Fibroblast of lung (primary cell): Measurements from ENCODE around the gene CORO2A. TPM values are rescaled to one million over a fixed set of nuclear protein-coding genes. Genes with fewer than 3 reads are reported as not detected.
"Not testable (repeated sequence)": the region's sequence is repeated elsewhere in the genome, so short reads cannot be mapped to it uniquely, and the experiment has no call there.

Source experiments
- DNase-seq, 2 donors: peaks; one replicate each; pipeline versions ENCODE4 v3.0.0 to v3.0.0-alpha.2; 2010; ENCODE audit warnings: low read depth in 2 of 2
- H2AFZ ChIP-seq: 2 replicates; pipeline ENCODE4 v1.5.1; 2012; ENCODE audit warnings: low read length, control low read depth, inconsistent platforms
- H3K27ac ChIP-seq: 2 replicates; pipeline ENCODE4 v1.5.1; 2011; ENCODE audit warnings: low read length, control low read depth; ENCODE audit not compliant: insufficient read depth
- H3K27me3 ChIP-seq: 2 replicates; pipeline ENCODE4 v1.5.1; 2011; ENCODE audit warnings: mild to moderate bottlenecking, low read length; ENCODE audit not compliant: control insufficient read depth, insufficient read depth
- H3K36me3 ChIP-seq: 2 replicates; pipeline ENCODE4 v1.5.1; 2011; ENCODE audit warnings: low read length; ENCODE audit not compliant: control insufficient read depth, insufficient read depth
- H3K4me1 ChIP-seq: 2 replicates; pipeline ENCODE4 v1.5.1; 2011; ENCODE audit warnings: low read length; ENCODE audit not compliant: control insufficient read depth, insufficient read depth; ENCODE audit errors: extremely low read depth
- H3K4me2 ChIP-seq: 2 replicates; pipeline ENCODE4 v1.5.1; 2011; ENCODE audit warnings: low read length, control low read depth; ENCODE audit not compliant: insufficient read depth; ENCODE audit errors: extremely low read depth
- H3K4me3 ChIP-seq, 4 experiments: fragments of 200-600 bp in 1 of 4; sonication (generic) in 1 of 4; replicated peaks in 1 of 4; 2 replicates each; pipeline ENCODE4 v1.5.1; 2011 to 2016; ENCODE audit warnings: low read length in 4 of 4, low read depth in 3 of 4, mild to moderate bottlenecking in 3 of 4, control low read depth in 2 of 4, inconsistent platforms in 1 of 4, mixed read lengths in 1 of 4; ENCODE audit not compliant: insufficient read depth in 1 of 4; ENCODE audit errors: control extremely low read depth in 1 of 4
- H3K79me2 ChIP-seq: 2 replicates; pipeline ENCODE4 v1.5.1; 2012; ENCODE audit warnings: mild to moderate bottlenecking, low read length, inconsistent platforms; ENCODE audit not compliant: control insufficient read depth, insufficient read depth
- H3K9ac ChIP-seq: 2 replicates; pipeline ENCODE4 v1.5.1; 2011; ENCODE audit warnings: mild to moderate bottlenecking, low read length, control low read depth; ENCODE audit not compliant: insufficient read depth
- H3K9me3 ChIP-seq: 2 replicates; pipeline ENCODE4 v1.5.1; 2012; ENCODE audit warnings: low read depth, low read length; ENCODE audit not compliant: control insufficient read depth, insufficient read depth
- H4K20me1 ChIP-seq: 2 replicates; pipeline ENCODE4 v1.5.1; 2011; ENCODE audit warnings: low read length; ENCODE audit not compliant: control insufficient read depth, insufficient read depth; ENCODE audit errors: extremely low read depth
- EZH2 ChIP-seq: IDR thresholded peaks from 2 replicates; pipeline ENCODE4 v1.5.1; 2012; ENCODE audit warnings: low read length, control low read depth, mild to moderate bottlenecking; ENCODE audit errors: missing control alignments
- polyA plus RNA-seq, 2 donors: library from polyadenylated mRNA; depleted of rRNA in 1 of 2; stranded (reverse) in 1 of 2; unstranded in 1 of 2; fragments of >200 nt; gene quantifications; 2 replicates each; pipeline ENCODE4 v1.2.1, GENCODE V29; 2011 to 2012; ENCODE audit warnings: missing spikeins in 1 of 2
- total RNA-seq: library from RNA; depleted of rRNA; stranded (reverse); fragments of >200 nt; gene quantifications from 2 replicates; pipeline ENCODE4 v1.2.1, GENCODE V29; 2014
- TF ChIP-seq, protein P1 (sequence below), 2 donors: IDR thresholded peaks in 1 of 2; conservative IDR thresholded peaks in 1 of 2; 1 replicate in 1 of 2; 2 replicates in 1 of 2; pipeline ENCODE4 v1.5.1; 2011 to 2012; ENCODE audit warnings: low read length in 2 of 2, control low read depth in 1 of 2, inconsistent platforms in 1 of 2, low read depth in 1 of 2, mild to moderate bottlenecking in 1 of 2

The CORO2A gene
- total and polyA plus RNA-seq, 2 donors (not counting 1 experiment from before 2014, with no cell fraction given) = 0.11 to 0.50 TPM

DNA sequence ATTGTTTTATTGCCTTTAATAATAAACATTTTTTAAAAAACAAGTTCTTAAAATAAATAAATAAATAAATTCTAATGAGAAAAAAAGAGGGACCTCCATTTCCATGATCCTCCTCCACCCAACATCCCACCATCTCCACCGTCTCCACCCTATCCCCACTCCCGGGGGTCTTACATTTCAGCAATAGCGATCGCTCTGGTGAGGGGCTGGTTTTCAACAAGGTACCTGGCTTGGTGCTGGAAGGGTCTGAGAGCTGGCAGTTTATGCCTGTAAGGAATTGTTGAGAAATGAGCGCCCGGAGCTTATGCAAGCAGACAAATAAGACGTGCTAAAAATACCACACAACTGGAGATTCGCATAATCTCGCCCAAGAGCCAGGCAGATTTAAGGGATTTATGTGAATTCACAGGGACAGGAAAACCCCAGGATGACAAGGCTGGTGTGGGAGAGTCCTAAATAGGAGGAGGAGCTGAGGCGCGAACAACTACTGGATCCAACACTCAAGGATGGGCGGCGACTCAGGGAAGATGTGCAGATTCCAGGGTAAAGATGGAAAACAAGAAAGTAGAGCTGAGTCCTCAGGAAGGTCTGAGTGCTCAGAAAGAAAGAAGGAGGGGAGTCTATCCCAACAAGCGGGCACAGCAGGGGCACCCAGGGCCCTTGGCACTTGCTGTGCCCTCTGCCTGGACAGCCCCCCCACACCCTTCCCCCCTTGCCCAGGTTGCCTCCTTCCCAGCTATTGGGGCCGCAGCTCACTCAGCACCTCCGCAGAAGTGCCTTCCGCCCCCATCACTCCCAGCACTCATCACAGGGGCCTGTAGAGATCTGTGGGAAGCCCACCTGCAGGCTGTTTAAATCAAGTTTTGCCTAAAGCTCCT, 100.5 kb downstream of the CORO2A start:
- peaks cover 2% of the 10 kb centered on the region for H3K4me1 ChIP-seq
- H3K27me3 ChIP-seq = no peaks in the 10 kb centered on the region
- H3K9ac ChIP-seq = no peak overlapping the region
- TF ChIP-seq, protein P1, sequence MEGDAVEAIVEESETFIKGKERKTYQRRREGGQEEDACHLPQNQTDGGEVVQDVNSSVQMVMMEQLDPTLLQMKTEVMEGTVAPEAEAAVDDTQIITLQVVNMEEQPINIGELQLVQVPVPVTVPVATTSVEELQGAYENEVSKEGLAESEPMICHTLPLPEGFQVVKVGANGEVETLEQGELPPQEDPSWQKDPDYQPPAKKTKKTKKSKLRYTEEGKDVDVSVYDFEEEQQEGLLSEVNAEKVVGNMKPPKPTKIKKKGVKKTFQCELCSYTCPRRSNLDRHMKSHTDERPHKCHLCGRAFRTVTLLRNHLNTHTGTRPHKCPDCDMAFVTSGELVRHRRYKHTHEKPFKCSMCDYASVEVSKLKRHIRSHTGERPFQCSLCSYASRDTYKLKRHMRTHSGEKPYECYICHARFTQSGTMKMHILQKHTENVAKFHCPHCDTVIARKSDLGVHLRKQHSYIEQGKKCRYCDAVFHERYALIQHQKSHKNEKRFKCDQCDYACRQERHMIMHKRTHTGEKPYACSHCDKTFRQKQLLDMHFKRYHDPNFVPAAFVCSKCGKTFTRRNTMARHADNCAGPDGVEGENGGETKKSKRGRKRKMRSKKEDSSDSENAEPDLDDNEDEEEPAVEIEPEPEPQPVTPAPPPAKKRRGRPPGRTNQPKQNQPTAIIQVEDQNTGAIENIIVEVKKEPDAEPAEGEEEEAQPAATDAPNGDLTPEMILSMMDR (conservative IDR thresholded peaks at IDR 0.05 in 1 of 2, IDR thresholded peaks at IDR 0.05 in 1 of 2; ENCODE audit: low read depth in 1 of 2, low read length in 2 of 2) = no peak
- no peak for TF ChIP-seq EZH2
- H3K36me3 ChIP-seq = no peaks in the 10 kb centered on the region
- no peaks in the 10 kb centered on the region for H4K20me1 ChIP-seq
- no peak overlapping the region for H3K27ac ChIP-seq
- no peak overlapping the region for H3K4me3 ChIP-seq
- H3K4me2 ChIP-seq = no peak overlapping the region
- no peak for DNase-seq
- no peak overlapping the region for H2AFZ ChIP-seq
- H3K9me3 ChIP-seq = no peaks in the 10 kb centered on the region
- H3K79me2 ChIP-seq = no peaks in the 10 kb centered on the region

DNA sequence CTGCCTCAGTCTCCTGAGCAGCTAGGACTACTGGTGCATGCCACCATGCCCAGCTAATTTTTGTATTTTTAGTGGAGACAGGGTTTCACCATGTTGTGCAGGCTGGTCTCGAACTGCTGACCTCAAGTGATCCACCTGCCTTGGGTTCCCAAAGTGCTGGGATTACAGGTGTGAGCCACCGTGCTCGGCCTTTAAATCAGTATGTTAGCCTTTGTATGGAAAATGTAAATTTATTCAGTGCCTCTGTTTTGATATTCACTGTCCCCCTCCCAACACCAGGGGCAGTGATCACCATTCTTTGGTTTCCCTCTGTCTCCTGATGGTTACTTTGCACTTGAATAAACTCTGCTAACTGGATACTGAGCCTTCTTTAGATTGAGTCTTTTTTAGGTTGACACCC, 101.8 kb downstream of the CORO2A start:
- H3K4me1 ChIP-seq, H2AFZ ChIP-seq, H3K27ac ChIP-seq, H3K79me2 ChIP-seq, H3K4me2 ChIP-seq, H3K36me3 ChIP-seq, H3K9me3 ChIP-seq, H3K4me3 ChIP-seq, H3K27me3 ChIP-seq, DNase-seq, H3K9ac ChIP-seq, H4K20me1 ChIP-seq: not testable (repeated sequence)

DNA sequence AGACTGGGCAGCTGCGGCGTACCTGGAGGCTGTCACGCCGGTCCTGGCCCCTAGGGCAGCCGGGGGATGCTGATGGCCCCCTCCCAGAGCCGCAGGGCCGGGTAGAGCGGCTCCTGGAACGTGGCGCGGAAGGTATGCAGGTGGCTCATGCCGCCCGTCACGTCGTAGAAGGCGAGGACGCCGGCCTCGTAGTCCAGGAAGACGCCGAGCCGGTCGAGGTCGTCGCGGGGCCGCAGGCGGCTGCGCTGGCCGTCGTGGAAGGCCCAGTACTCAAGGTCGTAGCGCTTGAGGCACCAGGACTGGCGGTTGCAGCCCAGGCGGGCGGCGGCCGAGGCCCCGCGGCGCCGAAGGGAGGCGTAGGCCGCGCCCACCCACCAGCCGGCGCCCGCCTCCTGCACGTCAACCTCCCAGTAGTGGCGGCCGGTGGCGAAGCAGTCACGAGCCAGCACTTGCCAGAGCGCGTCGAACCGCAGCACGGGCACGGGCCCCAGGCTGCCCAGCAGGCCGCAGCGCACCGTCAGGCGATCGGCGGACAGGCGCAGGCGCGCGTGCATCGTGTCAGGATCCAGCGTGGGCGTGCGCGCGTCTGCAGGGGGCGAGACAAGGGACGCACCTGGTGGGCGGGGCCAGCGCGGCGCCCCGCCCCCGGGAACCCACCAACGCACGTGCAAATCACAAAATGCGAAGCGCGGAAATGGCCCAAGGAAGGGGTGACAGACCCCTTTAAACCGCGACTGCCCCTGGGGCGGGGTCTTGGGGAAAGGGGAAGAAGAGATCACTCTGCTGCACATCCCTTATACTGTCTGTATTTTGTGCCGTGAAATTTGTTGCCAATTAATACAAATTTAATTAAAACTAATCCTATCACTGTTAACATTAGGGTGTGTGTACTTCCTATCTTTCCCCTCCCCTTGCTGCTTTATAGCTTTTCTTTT, 104.8 kb downstream of the CORO2A start:
- H3K4me1 ChIP-seq = peaks cover 2% of the 10 kb centered on the region
- H4K20me1 ChIP-seq = no peaks in the 10 kb centered on the region
- H3K27ac ChIP-seq = no peak overlapping the region
- H3K79me2 ChIP-seq = no peaks in the 10 kb centered on the region
- no peaks in the 10 kb centered on the region for H3K36me3 ChIP-seq
- peak overlapping the region; percentile 68 for H2AFZ ChIP-seq
- no peaks in the 10 kb centered on the region for H3K27me3 ChIP-seq
- no peaks in the 10 kb centered on the region for H3K9me3 ChIP-seq
- no peak overlapping the region for H3K9ac ChIP-seq
- TF ChIP-seq, protein P1 (conservative IDR thresholded peaks at IDR 0.05 in 1 of 2, IDR thresholded peaks at IDR 0.05 in 1 of 2; ENCODE audit: low read depth in 1 of 2, low read length in 2 of 2) = no peak
- no peak for TF ChIP-seq EZH2
- H3K4me2 ChIP-seq = peak overlapping the region; percentile 45
- H3K4me3 ChIP-seq = peak overlapping the region in 3 of 4 experiments; percentile 19 to 32 (median 24)
- peak; percentile 36 to 69 for DNase-seq
